Endometrial microvascular endothelial cells (primary cell): ENCODE data around the gene CTR9. TPM values are rescaled to one million over a fixed set of nuclear protein-coding genes. Genes with fewer than 3 reads are reported as not detected.

Experiments
- in situ Hi-C: cut with HindIII; loops from 2 replicates; pipeline ENCODE4 v1.10.0; 2017; ENCODE audit warnings: low sequenced_read_pairs, low pct_unique_long_range_greater_than_20kb; ENCODE audit errors: inconsistent ontology term
- total RNA-seq: library from RNA; depleted of rRNA; stranded (reverse); fragments of >200 nt; gene quantifications from one replicate; pipeline ENCODE4 v1.2.3, GENCODE V29; 2015; ENCODE audit errors: inconsistent ontology term

CTR9 gene
- total RNA-seq, 1 donor from 2014 or later = 34.9 TPM

DNA sequence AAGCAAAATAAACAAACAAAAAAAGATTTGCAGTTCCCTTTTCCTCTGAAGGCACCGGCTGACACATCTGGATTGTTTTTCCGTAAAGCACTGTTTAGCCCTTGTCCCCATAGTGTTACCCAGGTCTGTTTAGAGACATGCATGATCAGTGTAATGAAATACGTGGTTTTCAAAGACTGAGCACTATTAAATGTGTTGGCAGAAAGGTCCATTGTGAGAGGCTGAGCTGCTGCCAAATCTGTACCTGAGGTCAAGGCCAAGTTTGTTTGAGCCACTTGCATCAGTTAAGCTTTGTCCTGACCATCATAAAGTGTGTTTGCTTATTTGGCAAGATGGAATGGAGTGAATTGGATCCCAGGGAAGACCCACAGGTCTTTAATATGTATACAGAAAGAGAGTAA, 26.3 kb downstream of the CTR9 start:
- in situ Hi-C loops = loop anchor here (25.0 kb wide), 1 partner anchor 235 kb away; no protein-coding TSS in a partner anchor

DNA sequence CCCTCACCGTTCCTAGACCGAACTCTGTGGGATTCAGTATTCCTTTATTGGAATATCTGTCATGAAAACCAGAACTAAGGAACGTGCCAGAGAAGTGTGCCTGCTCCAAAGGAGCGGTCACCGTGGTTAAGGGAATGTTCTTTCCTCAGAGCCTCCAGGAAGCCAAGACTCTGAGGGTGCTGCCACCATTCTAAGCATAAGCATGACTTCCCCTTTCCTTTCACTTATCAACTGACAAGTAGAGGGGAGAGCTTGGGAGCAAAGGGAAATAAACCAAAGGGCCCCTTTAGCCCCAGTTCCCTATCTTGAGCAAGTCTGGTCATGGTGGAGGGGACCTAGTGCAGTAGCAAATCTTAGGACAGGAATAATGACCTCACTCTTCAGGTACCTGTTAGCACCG, 26.8 kb downstream of the CTR9 start:
- in situ Hi-C loops = loop anchor here (25.0 kb wide), 1 partner anchor 234 kb away; no protein-coding TSS in a partner anchor

DNA sequence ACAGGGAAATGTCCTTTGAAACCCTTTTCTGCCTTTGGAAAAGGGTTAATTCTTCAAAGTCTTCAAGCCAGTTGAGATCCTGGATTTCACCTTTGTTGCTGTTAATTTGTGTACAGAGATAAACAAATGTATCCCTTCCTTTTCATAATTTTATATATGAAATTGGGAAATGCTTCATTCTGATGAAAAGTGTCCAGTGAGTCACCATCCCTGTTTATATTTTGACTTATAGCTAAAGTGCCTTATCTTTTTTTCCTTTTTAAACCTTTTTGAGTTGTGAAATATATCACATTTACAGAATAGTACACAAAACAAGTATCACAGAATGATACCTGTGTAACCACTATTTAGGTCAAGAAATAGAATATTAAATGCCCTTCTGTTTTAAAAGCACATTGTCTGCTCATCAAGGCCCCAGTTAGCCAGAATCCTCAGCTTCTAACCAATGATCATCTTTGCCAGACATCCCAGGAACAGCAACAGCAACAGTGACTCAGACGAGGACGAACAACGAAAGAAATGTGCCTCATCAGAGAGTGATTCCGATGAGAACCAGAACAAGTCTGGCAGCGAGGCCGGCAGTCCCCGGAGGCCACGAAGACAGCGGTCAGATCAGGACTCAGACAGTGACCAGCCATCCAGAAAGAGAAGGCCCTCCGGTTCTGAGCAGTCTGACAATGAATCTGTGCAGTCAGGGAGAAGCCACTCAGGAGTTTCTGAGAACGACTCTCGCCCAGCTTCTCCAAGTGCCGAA, 27.3 kb downstream of the CTR9 start:
- in situ Hi-C loops = loop anchor here (25.0 kb wide), 1 partner anchor 234 kb away; no protein-coding TSS in a partner anchor

DNA sequence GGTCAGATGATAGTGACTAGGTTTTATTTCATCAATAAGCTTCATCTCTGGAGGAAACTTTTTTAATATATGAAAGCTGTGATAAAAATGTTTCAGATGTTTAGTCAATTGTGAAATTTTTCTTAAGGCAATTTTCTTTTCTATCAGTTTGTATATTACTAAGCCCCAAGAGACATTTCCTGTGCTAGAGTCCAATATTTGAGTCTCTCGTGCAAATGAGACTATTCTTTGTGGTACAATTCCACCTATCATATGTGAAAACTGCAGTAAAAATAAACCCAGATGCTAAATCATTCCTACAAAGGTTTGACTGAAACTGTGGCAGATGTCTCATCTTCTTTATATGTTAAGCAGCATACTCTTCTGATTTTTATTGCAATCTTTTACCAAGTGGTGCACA, 28.0 kb downstream of the CTR9 start:
- in situ Hi-C loops = loop anchor here (25.0 kb wide), 1 partner anchor 233 kb away; no protein-coding TSS in a partner anchor

DNA sequence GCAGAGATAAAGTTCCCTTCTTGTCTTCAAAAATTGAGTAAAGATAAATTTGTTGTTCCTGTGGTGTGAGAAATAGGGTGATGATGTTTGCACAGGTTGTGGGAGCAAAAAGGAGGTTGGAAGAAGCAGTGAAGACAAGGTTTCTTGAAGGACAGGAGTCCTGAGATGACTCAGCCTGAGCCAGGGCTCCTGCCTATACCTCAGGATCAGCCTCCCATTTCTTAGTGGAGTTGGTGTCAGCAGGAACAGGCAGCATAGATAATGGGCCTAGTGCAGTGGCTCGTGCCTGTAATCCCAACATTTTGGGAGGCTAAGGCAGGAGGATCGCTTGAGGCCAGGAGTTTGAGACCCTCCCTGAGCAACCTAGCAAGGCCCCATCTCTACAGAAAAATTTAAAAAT, 29.0 kb downstream of the CTR9 start:
- in situ Hi-C loops = loop anchor here (25.0 kb wide), 1 partner anchor 232 kb away; no protein-coding TSS in a partner anchor

DNA sequence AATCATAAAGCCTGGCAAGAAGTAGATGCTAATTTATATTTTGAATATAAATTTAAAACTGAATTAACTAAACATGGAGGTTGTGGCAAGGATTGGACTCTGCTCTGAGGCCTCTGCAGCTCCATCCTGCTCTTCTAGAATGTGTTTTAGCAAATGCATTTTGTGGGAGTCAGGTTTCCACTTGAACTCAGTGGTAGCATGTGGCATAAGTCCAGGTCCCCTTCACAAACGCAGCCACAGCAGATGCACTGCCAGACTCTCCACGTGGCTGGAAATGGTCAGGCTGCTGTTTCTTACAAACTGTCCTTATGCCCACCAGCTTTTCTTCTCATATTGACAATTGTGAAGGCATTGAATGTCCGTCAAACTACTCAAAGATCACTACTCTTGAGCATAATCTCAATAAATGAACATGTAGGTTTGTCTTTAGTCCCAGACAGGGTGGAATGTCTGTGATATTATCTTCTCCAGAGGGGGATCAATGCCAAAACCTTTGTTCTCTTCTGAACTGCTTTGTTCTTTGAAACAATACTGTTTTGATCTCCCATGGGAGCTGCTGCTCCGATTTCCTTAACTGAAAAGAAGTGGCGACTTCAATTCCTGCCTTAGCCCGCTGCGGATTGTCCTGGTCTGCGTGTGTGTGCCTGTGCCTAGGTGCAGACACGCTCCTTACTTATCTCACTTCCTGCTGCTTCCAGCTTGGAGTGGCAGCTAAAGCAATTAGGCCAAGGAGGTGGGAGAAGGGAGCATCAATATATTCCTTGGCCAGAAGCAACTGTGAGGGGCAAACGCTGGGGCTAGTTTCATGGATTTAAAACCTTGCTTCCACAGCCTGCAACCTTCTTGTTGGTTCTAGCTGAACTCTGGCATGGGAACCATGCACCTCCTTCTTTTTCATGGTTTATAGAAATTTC, 33.4 kb downstream of the CTR9 start:
- in situ Hi-C loops = loop anchor here (25.0 kb wide), 1 partner anchor 228 kb away; no protein-coding TSS in a partner anchor

DNA sequence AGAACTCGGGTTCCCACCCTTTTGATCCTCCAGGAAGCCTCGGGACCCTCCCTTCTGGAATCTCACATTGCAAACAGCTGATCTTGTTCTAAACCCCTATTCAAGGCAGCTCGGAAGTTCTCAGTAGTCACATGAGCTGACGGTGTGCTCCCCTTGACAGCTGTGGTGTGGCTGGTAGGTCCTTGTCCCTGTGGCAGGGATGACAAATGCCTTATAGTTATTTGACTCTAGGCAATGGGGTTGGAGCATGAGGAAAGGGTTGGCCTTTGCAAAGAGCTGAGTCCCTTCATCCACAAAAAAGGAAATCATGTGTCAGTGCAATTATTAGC, 34.1 kb downstream of the CTR9 start:
- in situ Hi-C loops = loop anchor here (25.0 kb wide), 1 partner anchor 227 kb away; no protein-coding TSS in a partner anchor

DNA sequence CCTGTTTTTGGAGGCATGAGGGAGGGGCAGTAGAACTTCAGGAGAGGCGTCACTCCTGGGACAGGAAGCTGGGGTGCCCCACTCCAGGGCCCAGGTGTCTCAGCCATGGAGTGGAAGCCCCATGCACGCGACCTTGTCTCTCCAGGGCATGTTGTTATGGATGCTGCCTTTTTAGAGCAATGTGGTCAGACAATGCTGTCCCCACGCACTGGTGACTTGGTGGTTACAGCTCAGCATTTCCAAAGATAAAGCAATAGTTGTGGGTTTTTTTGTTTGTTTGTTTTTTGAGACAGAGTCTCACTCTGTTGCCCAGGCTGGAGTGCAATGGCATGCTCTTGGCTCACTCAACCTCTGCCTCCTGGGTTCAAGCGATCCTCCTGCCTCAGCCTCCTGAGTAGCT, 35.4 kb downstream of the CTR9 start:
- in situ Hi-C loops = loop anchor here (25.0 kb wide), 1 partner anchor 226 kb away; no protein-coding TSS in a partner anchor

DNA sequence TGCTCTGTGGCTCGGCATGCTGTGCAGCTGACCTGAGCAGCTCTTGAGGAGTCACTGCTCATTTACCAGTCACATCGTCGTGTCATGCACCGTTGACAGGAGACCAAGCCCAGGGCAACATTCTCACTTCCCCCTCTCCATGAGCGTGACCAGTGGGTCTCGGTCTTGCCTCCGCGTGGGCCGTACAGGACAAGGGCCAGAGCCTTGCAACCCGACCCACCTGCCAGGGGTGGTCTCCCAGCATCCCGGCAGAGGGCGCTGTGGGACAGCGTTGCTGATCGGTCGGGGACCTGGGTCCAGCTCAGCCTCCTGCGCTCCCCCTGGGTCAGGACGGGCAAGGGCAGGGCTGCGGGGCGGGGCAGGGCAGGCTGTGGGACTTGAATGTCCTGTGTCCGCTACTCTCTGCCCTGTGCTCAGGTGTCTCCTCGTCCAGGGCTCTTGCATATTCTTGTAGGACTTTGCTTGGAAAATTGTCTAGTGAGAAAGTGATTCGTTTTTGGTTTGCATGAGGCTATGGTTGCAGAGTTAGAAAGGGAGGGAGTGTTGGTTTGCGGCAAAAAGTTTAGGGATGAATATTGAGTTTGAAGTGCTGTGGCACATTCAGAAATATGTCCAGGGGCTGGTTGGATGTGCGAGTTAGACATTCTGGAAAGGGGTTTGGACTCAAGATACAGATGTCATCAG, 41.5 kb downstream of the CTR9 start:
- in situ Hi-C loops = loop anchor here (25.0 kb wide), 1 partner anchor 220 kb away; no protein-coding TSS in a partner anchor

DNA sequence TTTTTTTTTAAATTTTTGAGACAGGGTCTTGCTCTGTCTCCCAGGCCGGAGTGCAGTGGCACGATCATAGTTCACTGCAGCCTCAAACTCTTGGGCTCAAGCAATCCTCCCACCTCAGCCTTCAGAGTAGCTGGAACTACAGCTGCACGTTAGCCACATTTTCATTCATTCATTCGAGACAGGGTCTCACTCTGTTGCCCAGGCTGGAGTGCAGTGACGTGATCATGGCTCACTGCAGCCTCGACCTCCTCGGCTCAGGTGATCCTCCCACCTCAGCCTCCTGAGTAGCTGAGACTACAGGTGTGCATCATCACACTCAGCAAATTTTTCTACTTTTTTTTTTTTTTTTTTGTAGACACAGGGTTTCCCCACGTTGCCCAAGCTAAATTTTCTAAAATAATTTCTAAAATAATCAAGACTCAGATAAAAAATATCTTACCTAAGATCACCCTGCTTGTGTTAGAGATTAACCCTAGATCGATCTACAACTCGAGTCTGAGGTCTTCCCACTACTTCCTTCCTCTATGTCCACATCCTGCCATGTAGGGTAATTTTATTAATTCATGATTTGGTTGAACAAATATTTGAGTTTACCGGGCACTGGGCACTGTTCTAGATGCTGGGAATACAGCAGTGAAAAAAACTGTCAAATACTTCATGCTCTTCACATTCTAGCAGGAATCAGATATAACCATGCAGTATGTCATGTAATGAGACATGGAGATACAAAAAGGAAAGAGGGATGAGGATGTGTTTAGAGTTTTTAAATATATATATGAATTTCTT, 42.6 kb downstream of the CTR9 start:
- in situ Hi-C loops = loop anchor here (25.0 kb wide), 1 partner anchor 219 kb away; no protein-coding TSS in a partner anchor

DNA sequence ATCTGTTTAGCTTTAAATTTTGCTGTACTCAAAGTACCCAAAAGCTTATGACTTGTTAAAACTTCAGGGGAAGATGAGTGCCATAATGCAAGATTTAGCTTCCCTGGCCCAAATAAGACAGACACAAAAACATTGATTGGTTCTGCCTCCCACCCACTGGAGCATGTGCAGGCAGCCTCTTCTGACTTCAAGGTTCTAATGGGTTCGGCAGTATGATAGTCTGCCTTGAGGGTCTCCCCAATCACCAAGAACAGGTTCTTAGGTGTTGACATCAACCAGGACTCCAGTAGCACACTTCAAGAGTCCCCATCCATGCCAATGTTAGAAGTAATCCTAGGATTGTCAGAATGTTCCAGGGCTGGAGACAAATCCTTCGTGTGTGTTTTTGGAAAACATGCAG, 45.1 kb downstream of the CTR9 start:
- in situ Hi-C loops = loop anchor here (25.0 kb wide), 1 partner anchor 216 kb away; no protein-coding TSS in a partner anchor

DNA sequence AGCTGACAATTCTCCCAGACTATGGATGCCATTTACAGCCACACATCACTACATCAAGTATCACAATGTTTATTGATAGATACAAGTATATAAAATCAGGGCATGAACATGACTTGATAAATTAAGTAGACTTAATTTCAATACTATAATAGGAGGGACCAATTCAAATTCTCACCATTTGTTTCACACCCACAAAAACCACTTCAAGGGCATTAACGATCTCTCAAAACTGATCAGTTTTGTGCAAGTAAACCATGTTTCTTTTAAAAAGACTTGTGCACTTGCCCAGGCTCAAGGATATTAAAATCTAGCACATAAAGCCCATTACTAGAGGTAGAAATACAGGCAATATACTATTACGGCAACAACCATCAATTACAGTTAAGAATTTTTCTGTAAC, 46.0 kb downstream of the CTR9 start:
- in situ Hi-C loops = loop anchor here (25.0 kb wide), 1 partner anchor 215 kb away; no protein-coding TSS in a partner anchor

DNA sequence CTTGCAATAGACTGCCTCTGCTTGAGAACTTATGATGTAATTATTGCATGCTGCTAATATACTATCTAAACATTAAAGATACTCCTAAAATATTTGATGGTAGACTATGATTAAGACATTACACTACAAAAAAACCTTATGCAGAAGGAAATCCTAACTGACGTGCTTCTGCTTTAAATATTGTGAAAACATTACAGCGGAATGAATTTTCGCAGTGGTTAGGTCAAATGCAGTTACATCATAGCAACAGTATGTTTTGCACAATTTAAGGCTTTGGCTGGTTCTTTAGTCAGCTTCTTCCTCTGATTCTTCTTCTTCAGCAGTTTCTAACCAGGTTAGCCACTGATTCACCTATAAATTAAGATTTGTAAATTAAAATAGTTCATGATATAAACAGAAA, 46.5 kb downstream of the CTR9 start:
- in situ Hi-C loops = loop anchor here (25.0 kb wide), 1 partner anchor 215 kb away; no protein-coding TSS in a partner anchor

GRCh38 chr11:10798330-10798928, 47.4 kb downstream of the CTR9 start:
- in situ Hi-C loops = loop anchor here (25.0 kb wide), 1 partner anchor 214 kb away; no protein-coding TSS in a partner anchor

GRCh38 chr11:10800292-10800691, 49.2 kb downstream of the CTR9 start:
- in situ Hi-C loops = no loop called here

DNA sequence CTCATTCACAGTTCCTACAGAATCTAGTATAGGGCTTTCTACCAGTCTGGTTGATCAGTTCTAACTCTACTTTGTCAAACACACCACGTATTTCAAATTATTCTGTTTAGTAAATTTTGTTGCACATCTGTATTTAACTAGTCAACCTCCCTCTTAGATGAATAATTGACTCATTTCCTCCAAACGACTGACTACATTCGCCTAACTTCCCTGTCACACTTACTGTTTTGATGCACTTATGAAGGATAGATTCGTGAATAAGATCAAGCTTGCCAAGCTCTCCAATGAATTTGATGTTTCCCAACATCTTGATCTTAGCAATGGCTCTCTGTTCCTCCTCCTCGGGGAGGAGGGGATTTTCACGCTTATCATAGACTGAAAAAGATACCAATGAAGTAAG, 52.6 kb downstream of the CTR9 start:
- in situ Hi-C loops = no loop called here

- in situ Hi-C loops = no loop called here
Observed at GRCh38 chr11:10805741-10806140, 54.7 kb downstream of the CTR9 start.

DNA sequence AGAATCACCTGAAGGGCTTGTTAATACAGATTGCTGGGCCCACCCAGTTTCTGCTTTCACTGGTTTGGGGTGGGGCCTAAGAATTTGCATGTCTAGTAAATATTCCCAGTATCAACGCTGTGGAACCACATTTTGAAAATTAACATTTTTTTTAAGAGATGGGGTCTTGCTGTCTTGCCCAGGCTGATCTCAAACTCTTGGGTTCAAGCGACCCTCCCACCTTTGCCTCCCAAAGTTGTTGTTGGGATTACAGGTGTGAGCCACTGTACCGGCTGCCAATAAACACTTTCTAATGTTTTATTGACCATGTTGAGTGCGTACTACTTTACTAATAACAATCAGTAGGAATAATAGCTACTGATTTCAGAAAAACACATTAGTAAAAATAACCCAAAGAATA, 55.2 kb downstream of the CTR9 start:
- in situ Hi-C loops = no loop called here
